K562 (cell line): Measurements from ENCODE around the gene KIF26B.

ENCODE experiments used
- ASH1L ChIP-seq: fragments of 450-650 bp; IDR thresholded peaks from 2 replicates; pipeline ENCODE4 v1.6.1; 2018; ENCODE audit warnings: borderline replicate concordance, mild to moderate bottlenecking, low read depth; ENCODE audit not compliant: partially characterized antibody
- BCL6 ChIP-seq: fragments of 250-450 bp; sonication (Bioruptor Pico); IDR thresholded peaks from 2 replicates; pipeline ENCODE4 v1.4.0; 2020
- DACH1 ChIP-seq: fragments of 450-650 bp; IDR thresholded peaks from 2 replicates; pipeline ENCODE4 v1.6.1; 2018; ENCODE audit not compliant: partially characterized antibody
- EP300 ChIP-seq: IDR thresholded peaks from 2 replicates; pipeline ENCODE4 v1.6.1; 2012; ENCODE audit warnings: low read length, improper control_type of control experiment
- ETS2 ChIP-seq: IDR thresholded peaks from 2 replicates; pipeline ENCODE4 v1.6.1; 2016; ENCODE audit warnings: borderline replicate concordance, missing genetic modification characterization, mild to moderate bottlenecking, moderate library complexity, missing compliant biosample characterization; ENCODE audit not compliant: poor library complexity, severe bottlenecking
- EZH2 ChIP-seq: IDR thresholded peaks from 2 replicates; pipeline ENCODE4 v1.6.1; 2012; ENCODE audit warnings: low read depth, mild to moderate bottlenecking, inconsistent platforms, low read length, borderline replicate concordance
- GABPA ChIP-seq: fragments of 200-800 bp; sonication (Bioruptor generic); conservative IDR thresholded peaks from 2 replicates; pipeline ENCODE4 v1.6.1; 2016; ENCODE audit warnings: low read depth, missing genetic modification characterization, missing compliant biosample characterization
- SP1 ChIP-seq: sonication (generic); formaldehyde crosslinking; IDR thresholded peaks from 2 replicates; pipeline ENCODE4 v1.8.1; 2022; ENCODE audit warnings: mild to moderate bottlenecking, missing genetic modification reagents
- ZKSCAN1 ChIP-seq: fragments of 150-350 bp; IDR thresholded peaks from 2 replicates; pipeline ENCODE4 v1.6.1; 2016; ENCODE audit warnings: low read depth, low read length
- TF ChIP-seq, protein P1 (sequence below), 2 experiments: fragments of 250-450 bp in 1 of 2; fragments of 450-650 bp in 1 of 2; sonication (Bioruptor Pico) in 1 of 2; IDR thresholded peaks; 2 replicates each; pipeline versions ENCODE4 v1.6.1 to v1.8.0; 2016 to 2021; ENCODE audit warnings: mild to moderate bottlenecking in 2 of 2, moderate library complexity in 2 of 2, missing compliant biosample characterization in 1 of 2, missing genetic modification characterization in 1 of 2
- TF ChIP-seq, protein P2 (sequence below): sonication (generic); formaldehyde crosslinking; IDR thresholded peaks from 2 replicates; pipeline ENCODE4 v1.8.1; 2023; ENCODE audit warnings: mild to moderate bottlenecking, missing genetic modification reagents, moderate library complexity

DNA sequence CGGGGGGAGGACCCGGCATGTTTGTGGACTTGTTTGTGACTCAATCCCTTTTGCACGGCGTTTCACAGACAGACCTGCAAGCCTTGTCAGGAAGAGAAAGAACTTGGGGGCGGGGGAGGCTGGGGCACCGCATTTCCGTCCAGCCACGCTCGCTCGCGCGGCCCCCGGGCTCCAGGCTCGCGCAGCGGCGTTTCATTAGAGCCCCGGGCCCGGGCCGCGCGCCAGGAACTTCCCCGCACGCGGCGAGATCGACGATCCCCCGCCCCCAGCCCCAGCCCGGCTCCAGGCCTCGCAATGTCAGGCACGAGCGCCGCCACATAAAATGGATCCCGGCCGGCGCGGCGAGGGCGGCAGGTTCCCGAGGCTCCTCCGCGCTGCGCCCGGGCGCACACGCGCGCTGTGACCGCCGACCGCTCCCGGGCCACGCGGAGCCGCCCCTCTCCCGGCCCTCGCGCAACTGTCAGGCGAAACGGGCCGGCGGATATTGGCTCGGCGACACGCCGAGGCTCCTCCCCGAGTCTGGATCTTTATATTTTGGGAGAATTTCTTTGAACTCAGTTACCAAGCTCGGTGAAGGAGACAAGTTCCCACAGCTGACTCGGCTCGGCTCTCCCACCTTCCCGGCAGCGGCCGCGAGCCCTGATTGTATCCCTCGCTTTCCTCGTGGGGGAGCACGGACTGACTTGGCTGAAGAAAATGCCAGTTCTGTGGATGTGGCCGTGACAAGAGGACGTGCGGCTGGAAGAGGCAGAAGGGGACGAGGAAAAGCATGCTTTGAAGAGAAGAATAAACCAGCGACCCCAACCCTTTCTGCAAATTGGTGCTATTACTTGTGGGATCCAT is at the start of gene KIF26B:
- TF ChIP-seq BCL6 (no peak), ZKSCAN1 (no peak), ASH1L (no peak), EP300 (no peak), SP1 (CRISPR knock-in tag) (no peak), ETS2 (tag) (no peak), EZH2 (peak; percentile 91; the same call in 1 of the 2 replicates), DACH1 (no peak), GABPA (0 out of 2 replicates have a peak, but pooled peaks have one; percentile 5)
- TF ChIP-seq, protein P1, sequence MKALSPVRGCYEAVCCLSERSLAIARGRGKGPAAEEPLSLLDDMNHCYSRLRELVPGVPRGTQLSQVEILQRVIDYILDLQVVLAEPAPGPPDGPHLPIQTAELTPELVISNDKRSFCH (CRISPR knock-in tag; IDR thresholded peaks at IDR 0.05) = no peak
- TF ChIP-seq, protein P1 (tag; IDR thresholded peaks at IDR 0.05) = no peak
- TF ChIP-seq, protein P2, sequence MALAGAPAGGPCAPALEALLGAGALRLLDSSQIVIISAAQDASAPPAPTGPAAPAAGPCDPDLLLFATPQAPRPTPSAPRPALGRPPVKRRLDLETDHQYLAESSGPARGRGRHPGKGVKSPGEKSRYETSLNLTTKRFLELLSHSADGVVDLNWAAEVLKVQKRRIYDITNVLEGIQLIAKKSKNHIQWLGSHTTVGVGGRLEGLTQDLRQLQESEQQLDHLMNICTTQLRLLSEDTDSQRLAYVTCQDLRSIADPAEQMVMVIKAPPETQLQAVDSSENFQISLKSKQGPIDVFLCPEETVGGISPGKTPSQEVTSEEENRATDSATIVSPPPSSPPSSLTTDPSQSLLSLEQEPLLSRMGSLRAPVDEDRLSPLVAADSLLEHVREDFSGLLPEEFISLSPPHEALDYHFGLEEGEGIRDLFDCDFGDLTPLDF = no peak
